ENCODE results near the gene NHLH2. TPM values are rescaled to one million over a fixed set of nuclear protein-coding genes. Genes with fewer than 3 reads are reported as not detected.

NHLH2 gene
- total RNA-seq, 1 experiment from 2014 or later = not detected

DNA sequence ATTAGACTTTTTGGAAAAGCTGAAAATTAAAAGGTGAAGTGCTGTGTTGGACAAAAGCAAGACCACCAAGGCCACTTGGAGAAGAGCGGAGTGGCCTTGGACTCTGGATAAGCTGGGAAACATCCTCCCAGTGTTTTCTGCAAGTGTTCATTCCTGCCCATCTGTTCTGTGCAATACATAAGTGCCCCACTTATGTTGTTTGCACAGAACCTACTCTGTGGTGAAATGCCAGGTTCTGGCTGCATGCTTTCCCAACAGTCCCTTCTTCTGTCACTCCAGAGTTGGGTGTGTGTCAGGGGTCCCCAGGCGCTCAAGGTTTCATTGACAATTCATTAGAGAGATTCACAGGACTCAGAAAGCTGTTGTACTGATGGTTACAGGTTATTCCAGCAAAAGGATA, 30.3 kb downstream of the NHLH2 start:
- Histone ChIP-seq H3K9me3 (no peaks in the 10 kb centered on the region), H3K27me3 (replicated peaks; ENCODE audit: control insufficient read depth, insufficient read depth, low read length) (no peaks in the 10 kb centered on the region), H3K4me3 (ENCODE audit: low read depth, low read length) (no peak overlapping the region), H3K4me1 (peaks cover 20% of the 10 kb centered on the region), H3K36me3 (ENCODE audit: control insufficient read depth, insufficient read depth, low read length) (no peaks in the 10 kb centered on the region)
- no peaks in the 10 kb centered on the region for H3K9me3 Mint-ChIP-seq (ENCODE audit: unreplicated experiment)
- POLR2A ChIA-PET = no interaction called here
- TF ChIP-seq, protein P1, sequence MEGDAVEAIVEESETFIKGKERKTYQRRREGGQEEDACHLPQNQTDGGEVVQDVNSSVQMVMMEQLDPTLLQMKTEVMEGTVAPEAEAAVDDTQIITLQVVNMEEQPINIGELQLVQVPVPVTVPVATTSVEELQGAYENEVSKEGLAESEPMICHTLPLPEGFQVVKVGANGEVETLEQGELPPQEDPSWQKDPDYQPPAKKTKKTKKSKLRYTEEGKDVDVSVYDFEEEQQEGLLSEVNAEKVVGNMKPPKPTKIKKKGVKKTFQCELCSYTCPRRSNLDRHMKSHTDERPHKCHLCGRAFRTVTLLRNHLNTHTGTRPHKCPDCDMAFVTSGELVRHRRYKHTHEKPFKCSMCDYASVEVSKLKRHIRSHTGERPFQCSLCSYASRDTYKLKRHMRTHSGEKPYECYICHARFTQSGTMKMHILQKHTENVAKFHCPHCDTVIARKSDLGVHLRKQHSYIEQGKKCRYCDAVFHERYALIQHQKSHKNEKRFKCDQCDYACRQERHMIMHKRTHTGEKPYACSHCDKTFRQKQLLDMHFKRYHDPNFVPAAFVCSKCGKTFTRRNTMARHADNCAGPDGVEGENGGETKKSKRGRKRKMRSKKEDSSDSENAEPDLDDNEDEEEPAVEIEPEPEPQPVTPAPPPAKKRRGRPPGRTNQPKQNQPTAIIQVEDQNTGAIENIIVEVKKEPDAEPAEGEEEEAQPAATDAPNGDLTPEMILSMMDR (IDR thresholded peaks at IDR 0.05; ENCODE audit: insufficient read depth in 1 of 2, low read depth in 1 of 2, low read length in 1 of 2, severe bottlenecking in 1 of 2, unreplicated experiment in 1 of 2) = no peak
- H3K4me1 Mint-ChIP-seq (ENCODE audit: low read depth, unreplicated experiment) = no peaks in the 10 kb centered on the region
- BruUV-seq (replicated peaks) = no TSS peak
- CTCF ChIA-PET = interaction anchor here (2.0 kb wide), 1 partner anchor 171 kb away, joined by 8 read pairs; no protein-coding TSS in a partner anchor
- no peaks in the 10 kb centered on the region for H3K36me3 Mint-ChIP-seq (ENCODE audit: insufficient read depth, unreplicated experiment)
- H3K4me3 Mint-ChIP-seq (ENCODE audit: unreplicated experiment) = no peak overlapping the region
- intact Hi-C loops (cut with micrococcal nuclease; ENCODE audit: unreplicated experiment) = no loop called here
- DNase-seq = no peak
- H3K27me3 Mint-ChIP-seq (ENCODE audit: insufficient read depth, unreplicated experiment) = peaks cover 2% of the 10 kb centered on the region
- no peak overlapping the region for H3K27ac Mint-ChIP-seq (ENCODE audit: unreplicated experiment)

DNA sequence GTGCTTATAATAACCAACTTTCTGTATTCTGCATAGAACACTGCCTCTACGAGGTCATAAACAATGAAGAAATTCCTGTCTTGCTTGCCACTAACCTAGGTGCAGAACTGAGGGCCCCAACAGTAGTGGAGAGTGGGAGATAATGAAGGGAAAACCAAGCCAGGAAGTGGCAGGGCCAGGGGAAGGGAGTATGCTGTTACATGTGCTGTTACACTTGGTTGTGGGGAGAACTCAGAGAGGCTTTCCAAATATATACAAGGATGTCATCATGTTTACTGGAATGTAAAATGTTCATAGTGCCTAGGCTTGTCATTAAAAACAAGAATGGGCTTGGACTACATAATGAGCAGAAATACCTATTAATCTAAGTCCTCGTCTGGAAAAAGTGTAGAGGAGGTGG, 31.1 kb downstream of the NHLH2 start:
- Mint-ChIP-seq H3K27me3 (ENCODE audit: insufficient read depth, unreplicated experiment) (peaks cover 2% of the 10 kb centered on the region), H3K9me3 (ENCODE audit: unreplicated experiment) (no peaks in the 10 kb centered on the region), H3K4me3 (ENCODE audit: unreplicated experiment) (no peak overlapping the region), H3K36me3 (ENCODE audit: insufficient read depth, unreplicated experiment) (no peaks in the 10 kb centered on the region), H3K4me1 (ENCODE audit: low read depth, unreplicated experiment) (no peaks in the 10 kb centered on the region), H3K27ac (ENCODE audit: unreplicated experiment) (no peak overlapping the region)
- Histone ChIP-seq H3K9me3 (no peaks in the 10 kb centered on the region), H3K36me3 (ENCODE audit: control insufficient read depth, insufficient read depth, low read length) (no peaks in the 10 kb centered on the region), H3K4me1 (peaks cover 20% of the 10 kb centered on the region), H3K4me3 (ENCODE audit: low read depth, low read length) (no peak overlapping the region), H3K27me3 (replicated peaks; ENCODE audit: control insufficient read depth, insufficient read depth, low read length) (no peaks in the 10 kb centered on the region)
- intact Hi-C loops (cut with micrococcal nuclease; ENCODE audit: unreplicated experiment) = loop anchor here (5.0 kb wide), 2 partner anchors 77 to 212 kb away; no protein-coding TSS in a partner anchor
- no TSS peak for BruUV-seq (replicated peaks)
- TF ChIP-seq, protein P1 (IDR thresholded peaks at IDR 0.05; ENCODE audit: insufficient read depth in 1 of 2, low read depth in 1 of 2, low read length in 1 of 2, severe bottlenecking in 1 of 2, unreplicated experiment in 1 of 2) = no peak
- ChIA-PET POLR2A (no interaction called here), CTCF (interaction anchor here (2.0 kb wide), 1 partner anchor 171 kb away, joined by 8 read pairs; no protein-coding TSS in a partner anchor)
- DNase-seq = no peak

DNA sequence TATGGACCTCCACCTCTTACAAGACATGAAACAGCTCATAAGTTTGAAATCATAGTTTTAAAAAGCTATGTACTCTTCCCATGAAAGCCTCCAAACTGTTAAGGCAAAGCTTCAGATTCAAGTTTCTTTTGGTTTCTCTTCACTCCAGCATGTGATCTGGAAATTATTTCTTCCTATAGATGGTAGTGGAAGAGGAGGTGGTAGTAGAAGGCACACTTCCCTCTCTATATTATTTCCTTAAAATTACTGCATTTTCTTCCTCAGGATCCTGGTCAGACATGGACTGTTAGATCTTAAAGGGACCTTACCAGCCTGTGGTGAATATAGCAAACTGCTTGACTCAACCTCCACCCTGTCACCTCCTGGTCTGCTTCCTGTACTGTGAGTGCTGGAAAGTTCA, 31.9 kb downstream of the NHLH2 start:
- Mint-ChIP-seq H3K9me3 (ENCODE audit: unreplicated experiment) (no peaks in the 10 kb centered on the region), H3K27me3 (ENCODE audit: insufficient read depth, unreplicated experiment) (peaks cover 2% of the 10 kb centered on the region), H3K4me1 (ENCODE audit: low read depth, unreplicated experiment) (no peaks in the 10 kb centered on the region), H3K27ac (ENCODE audit: unreplicated experiment) (no peak overlapping the region), H3K4me3 (ENCODE audit: unreplicated experiment) (no peak overlapping the region), H3K36me3 (ENCODE audit: insufficient read depth, unreplicated experiment) (no peaks in the 10 kb centered on the region)
- POLR2A ChIA-PET = no interaction called here
- Histone ChIP-seq H3K4me1 (peaks cover 20% of the 10 kb centered on the region), H3K9me3 (no peaks in the 10 kb centered on the region), H3K27me3 (replicated peaks; ENCODE audit: control insufficient read depth, insufficient read depth, low read length) (no peaks in the 10 kb centered on the region), H3K4me3 (ENCODE audit: low read depth, low read length) (no peak overlapping the region), H3K36me3 (ENCODE audit: control insufficient read depth, insufficient read depth, low read length) (no peaks in the 10 kb centered on the region)
- CTCF ChIA-PET = no interaction called here
- DNase-seq = no peak
- TF ChIP-seq, protein P1 (IDR thresholded peaks at IDR 0.05; ENCODE audit: insufficient read depth in 1 of 2, low read depth in 1 of 2, low read length in 1 of 2, severe bottlenecking in 1 of 2, unreplicated experiment in 1 of 2) = no peak
- BruUV-seq (replicated peaks) = no TSS peak
- intact Hi-C loops (cut with micrococcal nuclease; ENCODE audit: unreplicated experiment) = loop anchor here (5.0 kb wide), 2 partner anchors 78 to 213 kb away; no protein-coding TSS in a partner anchor

Measured in Caco-2 (cell line).